ENCODE data around the gene TMEM235. TPM values are rescaled to one million over a fixed set of nuclear protein-coding genes. Genes with fewer than 3 reads are reported as not detected.
"Not testable (repeated sequence)": the region's sequence is repeated elsewhere in the genome, so short reads cannot be mapped to it uniquely, and the experiment has no call there.

Gene TMEM235
- total RNA-seq, 2 donors from 2014 or later = not detected

DNA sequence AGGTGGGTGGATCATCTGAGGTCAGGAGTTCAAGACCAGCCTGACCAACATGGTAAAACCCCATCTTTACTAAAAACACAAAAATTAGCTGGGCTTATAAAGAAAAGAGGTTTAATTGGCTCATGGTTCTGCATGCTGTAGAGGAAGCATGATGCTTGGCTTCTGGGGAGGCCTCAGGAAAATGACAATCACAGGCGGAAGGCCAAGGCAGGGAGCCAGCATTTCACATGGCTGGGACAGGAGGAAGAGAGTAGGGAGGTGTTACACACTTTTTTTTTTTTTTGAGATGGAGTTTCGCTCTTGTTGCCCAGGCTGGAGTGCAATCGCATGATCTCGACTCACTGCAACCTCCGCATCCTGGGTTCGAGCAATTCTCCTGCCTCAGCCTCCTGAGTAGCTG is 3.6 kb downstream of the TMEM235 start:
- intact Hi-C loops (cut with DNase I); DNase-seq (ENCODE audit: low spot score): not testable (repeated sequence)

DNA sequence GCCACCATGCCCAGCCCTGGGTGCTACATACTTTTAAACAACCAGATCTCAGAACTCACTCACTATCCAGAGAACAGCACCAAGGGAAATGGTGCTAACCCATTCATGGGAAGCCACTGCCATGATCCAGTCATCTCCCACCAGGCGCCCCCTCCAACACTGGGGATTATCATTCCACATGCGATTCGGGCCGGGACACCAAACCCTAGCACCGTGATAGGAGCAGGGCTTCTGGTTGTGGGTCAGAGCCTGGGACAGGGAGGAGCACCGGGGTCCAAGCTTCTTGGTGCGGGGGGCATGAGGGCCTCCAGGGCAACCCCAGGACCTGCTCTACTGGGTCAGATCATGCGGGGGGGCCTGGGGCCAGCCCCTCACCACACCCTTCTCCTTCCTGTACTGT is 4.5 kb downstream of the TMEM235 start:
- no peak for DNase-seq (ENCODE audit: low spot score)
- intact Hi-C loops (cut with DNase I) = no loop called here

DNA sequence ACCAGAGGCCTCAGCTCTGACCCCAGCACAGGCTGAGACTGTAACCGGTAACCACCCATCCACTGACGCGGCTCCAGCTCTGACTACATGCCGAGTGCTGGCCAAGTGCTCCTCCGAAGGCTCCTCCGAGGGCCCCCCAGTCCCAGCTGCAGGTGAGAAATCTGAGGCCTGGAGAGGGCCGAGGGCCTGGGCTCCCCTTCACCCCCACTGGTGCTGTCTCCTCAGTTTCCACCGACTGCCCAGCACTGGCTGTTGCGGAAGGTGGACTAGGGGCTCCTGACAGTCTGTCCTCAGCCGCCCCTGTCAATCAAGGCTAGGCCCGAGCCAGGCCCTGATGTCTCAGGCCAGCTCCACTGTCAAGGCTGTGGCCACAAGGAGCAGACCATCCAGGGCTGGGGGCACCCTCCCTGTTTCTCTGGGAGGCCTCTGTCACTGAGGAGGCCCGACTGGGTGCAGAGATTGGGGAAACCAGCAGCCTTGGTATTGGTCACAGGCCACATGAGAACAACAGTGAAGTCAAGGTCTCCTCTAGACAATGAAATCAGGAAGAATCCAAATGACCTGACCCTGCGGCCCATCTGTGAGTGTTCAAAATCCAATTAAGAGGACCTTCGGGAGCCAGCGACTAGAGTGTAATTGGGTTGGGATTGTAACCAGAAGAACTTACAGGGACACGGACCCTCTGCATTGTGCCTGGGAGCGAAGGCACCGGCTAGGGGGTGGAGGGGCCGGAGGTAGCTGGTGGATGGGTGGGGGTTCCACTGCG is 5.1 kb downstream of the TMEM235 start:
- no peak for DNase-seq (ENCODE audit: low spot score)
- intact Hi-C loops (cut with DNase I) = no loop called here

DNA sequence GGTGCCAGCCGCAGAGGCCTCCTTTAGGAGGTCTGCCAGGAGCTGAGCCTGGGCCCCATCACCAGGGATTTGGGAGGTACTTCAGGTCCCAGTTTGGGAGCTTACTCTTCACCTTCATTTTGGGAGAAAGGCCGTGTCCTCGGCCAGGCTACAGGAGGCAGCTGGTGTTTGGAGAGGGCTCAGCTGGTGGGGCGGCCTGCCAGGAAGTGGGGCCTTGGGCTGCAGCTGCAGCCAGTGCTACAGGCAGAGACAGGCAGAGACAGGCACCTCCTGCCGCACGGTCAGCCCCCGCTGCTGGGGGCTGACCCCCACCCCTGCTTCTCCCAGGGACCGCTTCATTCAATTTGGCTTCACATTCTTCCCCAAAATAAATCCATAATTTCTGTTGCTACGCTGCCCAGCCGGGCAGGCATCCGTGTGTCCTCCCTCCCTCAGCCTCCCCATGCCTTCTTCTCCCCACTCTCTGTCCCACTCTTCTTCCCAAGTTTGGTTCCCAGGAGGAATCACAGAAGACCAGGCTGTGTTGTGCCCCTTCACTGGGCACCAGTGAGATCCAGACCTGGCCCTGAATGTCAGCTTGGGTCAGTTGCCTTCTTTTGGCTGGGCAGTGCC is 6.1 kb downstream of the TMEM235 start:
- intact Hi-C loops (cut with DNase I) = no loop called here
- DNase-seq (ENCODE audit: low spot score) = no peak

DNA sequence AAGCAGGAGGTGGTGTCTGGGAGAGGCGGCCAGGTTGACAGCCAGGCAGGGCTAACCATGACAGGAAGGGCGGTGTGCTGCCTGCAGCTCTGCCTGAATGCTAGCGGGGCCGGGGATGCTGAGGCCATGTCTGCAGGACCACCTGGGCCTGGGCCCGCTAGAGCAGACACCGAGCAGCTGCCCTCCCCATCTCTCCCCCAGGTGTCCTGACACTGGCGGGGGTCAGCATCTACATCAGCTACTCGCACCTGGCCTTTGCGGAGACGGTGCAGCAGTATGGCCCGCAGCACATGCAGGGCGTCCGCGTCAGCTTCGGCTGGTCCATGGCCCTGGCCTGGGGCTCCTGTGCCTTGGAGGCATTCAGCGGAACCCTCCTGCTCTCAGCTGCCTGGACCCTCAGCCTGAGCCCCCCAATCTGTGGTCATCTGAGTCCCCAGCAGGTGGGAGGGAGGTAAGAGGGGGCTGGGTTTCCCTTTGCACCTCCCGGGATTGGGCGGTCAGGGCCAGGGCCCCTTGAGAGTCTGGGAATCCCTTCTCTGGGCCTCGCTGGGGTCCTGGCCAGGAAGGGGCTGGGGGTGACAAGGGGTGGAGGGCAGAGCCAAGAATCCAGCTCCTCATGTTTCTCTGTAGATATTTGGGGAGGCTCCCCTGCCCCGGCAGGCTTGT is 7.5 kb downstream of the TMEM235 start:
- no peak for DNase-seq (ENCODE audit: low spot score)
- intact Hi-C loops (cut with DNase I) = no loop called here

DNA sequence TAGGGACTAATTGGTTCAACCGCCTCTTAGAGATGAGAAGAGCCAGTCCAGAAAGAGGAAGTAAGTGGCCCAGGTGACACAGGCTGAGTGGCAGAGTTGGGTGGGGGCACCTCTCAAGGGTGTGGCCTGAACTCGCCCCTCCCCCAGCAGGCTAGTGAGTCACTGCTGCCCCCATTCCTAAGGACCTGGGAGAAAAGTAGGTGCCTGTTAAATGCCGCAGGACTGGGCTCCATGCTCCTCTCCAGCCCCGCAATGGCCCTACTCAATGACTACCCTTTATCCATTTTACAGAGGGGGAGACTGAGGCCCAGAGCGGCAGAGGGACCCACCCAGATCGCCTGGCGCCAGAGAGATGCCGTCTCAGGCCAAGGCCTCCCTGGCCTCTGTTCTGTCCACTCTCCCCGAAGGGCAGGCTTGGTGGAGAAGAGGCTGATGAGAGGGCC is 8.1 kb downstream of the TMEM235 start:
- intact Hi-C loops (cut with DNase I) = no loop called here
- DNase-seq (ENCODE audit: low spot score) = no peak

DNA sequence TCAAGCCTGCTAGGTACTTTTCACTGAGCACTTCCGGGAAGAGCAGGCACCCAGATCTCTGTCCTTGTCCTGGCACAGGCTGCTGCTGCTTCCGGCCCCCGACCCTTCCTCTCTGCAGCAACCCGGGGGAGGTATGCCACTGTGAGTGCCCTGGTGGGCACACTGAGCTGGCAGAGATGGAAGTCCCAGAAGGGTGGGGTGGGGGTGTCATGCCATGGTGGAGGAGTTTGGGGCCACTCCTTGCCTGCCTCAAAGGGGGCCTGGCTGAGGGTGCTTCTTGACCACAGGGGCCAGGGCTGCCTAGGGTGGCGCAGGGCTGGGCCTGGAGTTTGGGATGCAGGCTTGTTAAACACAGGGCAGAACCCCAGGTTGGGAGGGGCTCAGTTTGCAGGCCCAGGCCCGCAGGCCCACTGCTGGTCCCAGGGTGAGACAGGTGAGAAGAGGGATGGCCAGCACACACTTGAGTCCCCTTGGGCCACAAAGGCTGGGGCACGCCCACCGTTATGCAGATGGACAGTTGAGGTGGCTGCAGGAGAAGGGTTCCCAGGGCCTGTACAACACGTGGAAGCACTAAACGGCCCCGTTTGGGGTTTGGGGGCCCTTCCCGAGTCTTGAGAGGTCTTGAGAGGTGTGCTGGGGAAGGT is 8.7 kb downstream of the TMEM235 start:
- intact Hi-C loops (cut with DNase I) = no loop called here
- DNase-seq (ENCODE audit: low spot score) = no peak

DNA sequence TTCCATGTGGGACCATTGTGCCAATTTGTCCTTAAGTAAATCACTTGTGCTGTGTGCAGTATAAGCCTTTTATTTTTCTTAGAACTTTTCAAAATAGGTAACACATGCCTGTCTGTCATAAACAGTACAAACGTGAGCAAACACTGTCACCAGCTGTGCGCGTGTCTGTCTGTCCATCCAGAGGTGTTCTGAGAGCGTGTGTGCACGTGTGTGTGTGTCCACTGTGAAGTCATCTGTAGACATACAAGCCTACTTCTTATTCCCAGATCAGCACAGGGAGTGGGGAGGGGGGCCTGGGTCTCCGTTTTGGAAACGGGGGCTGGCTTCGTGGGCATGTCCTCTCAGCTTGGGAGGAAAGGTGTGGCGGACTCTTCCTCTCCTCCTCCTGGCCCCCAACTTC is 9.4 kb downstream of the TMEM235 start:
- DNase-seq (ENCODE audit: low spot score) = no peak
- intact Hi-C loops (cut with DNase I) = no loop called here

DNA sequence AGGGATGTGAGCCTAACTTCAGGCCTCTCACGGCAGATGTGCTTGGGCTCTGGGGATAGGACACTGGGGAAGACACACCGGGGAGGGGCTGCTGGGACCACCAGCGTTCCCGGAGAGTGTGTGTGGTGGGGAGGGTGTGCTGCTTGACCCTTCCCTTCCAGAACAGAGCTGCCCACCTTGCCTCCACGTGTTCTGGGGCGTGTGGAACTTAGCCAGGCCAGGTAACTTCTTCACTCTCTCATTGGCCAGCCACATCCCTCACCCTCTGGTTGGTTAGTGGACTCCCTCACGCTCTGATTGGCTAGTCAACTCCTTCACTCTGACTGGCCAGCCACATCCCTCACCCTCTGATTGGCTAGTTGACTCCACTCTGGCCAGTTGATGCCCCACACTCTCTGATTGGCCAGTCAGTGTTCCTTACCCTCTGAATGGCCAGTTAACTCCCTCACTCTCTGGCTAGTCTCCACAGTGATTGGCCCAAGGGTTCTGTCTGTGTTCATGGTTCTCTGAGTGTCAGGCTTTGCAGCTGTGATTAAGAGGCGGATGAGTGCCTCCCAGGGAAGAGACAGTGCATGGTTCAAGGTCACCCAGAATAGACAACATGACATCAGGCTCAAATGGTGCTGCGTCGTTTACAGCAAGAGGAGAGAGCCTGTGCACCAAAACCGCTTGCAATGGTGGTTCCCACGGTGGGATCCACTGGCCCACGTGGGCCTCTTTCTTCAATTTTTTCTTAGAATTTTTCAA is 10.0 kb downstream of the TMEM235 start:
- no peak for DNase-seq (ENCODE audit: low spot score)
- intact Hi-C loops (cut with DNase I) = no loop called here

DNA sequence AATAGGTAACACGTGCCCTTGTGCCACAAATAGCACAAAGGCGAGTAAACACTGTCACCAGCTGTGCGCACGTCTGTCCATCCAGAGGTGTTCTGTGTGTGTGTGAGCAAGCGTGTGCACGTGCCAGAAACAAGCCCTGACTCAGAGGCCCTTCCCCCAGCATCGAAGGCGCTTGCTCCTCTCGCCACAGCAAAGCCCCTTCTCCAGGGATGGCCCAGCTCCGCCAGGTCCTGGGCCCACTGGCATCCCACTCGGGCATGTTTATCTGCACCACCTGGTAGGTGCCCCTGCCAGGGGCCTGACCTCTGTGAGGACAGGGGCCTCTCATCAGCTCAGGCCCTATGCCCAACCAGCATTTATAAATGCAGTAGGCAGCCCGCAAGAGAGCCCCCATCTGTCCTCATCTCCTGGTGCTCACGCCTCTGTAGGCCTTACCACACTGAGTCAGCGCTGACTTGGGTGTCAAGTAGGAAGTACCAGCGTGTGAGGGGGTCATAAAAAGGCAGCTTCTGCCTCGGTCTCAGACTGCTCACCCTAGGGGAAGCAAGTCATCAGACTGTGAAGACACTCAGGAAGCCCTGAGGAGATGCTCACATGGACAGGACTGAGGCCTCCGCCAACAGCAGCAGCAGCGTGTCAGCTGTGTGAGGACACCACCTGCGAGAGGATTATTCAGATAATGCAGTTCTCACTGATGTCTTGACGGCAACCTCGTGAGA is 10.8 kb downstream of the TMEM235 start:
- intact Hi-C loops (cut with DNase I) = no loop called here
- no peak for DNase-seq (ENCODE audit: low spot score)

DNA sequence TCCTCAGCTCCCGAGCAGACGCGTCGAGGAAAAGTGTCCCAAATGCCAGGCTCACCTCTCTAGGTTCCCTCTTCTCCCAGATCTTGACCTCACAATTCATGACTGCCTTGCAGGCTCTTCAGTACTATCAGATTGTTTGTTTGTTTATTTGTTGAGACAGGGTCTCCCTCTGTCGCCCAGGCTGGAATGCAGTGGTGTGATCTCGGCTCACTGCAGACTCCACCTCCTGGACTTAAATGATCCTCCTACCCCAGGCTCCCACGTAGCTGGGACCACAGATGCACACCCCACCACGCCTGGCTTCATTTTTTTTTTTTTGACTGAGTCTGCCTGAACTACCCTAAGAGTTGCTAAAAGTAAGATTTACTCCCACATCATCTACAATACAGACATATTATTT is 15.9 kb downstream of the TMEM235 start:
- intact Hi-C loops (cut with DNase I) = no loop called here
- DNase-seq (ENCODE audit: low spot score) = no peak

DNA sequence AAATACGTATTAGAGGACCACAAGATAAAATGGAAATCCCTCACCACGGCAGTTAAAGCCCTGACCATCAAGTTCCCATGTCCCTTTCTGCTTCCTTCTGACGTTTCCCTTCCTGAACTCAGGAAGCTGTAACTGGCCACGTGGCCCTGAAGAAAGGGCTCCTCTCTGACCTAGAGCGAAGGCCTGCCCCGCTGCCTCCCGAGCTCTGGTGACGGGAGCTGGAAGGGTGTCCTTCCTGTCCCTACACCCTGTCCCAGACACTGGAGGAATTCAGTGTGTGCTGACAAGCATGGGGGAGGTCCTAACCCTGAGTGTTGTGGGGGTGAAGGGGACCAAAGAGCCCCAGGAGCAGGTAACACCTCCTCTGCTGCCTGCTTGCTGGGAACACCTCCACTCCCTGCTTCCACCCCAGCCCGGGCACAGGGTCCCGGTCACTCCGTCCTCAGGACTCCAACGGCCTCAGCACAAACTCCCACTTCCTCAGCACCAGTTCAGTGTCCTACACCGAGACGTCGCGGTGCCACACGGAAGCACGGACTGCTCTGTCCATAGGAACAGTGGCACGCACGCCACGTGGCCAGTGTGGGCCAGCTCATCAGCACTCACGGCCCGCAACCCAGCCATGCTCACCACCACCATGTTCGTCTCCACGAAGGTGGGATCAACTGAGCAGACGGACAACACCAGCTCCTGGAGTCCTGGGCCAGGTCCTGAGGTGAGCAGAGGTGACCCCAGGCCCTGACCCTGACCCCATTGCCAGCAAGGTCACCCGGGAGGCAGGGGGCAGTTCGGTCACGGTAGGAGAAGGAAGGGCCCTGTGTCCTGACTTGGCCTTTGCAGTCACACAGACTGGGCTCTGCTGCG is 16.9 kb downstream of the TMEM235 start:
- intact Hi-C loops (cut with DNase I) = no loop called here
- DNase-seq (ENCODE audit: low spot score) = no peak

DNA sequence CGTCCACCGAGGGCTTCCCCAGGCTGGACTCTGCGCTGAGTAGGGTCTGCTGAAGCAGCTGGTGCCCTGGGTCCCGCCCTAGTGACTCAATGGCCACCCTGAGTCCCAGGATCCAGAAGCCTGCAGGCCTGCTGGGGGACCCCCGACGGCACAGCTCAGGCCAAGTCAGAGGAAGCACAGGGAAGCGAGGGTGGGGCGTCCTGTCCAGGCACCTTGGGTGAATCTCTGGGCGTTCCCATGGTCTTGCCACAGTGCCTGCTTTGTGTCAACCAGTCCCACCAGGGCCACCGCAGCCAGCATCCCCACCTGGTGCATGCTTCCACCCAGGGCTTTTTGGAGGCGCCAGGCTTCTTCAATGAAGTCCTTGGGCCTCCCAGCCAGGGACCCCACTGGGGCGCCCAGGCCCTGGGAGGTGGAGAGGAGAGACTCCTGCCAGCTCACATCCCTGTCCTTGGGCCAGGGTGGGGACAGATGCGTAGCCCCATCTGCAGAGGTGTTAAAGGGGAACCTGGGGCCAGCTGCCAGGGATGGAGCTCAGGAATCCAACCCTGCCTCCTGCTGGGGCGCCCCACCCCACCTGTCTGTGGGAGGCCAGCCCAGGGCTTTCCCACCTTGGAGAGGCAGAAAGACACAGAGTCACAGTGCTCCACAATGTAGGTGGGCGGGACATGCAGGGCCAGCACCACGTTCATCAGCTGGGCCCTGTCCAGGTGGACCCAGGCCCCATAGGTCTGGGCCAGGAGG is 17.8 kb downstream of the TMEM235 start:
- intact Hi-C loops (cut with DNase I) = no loop called here

DNA sequence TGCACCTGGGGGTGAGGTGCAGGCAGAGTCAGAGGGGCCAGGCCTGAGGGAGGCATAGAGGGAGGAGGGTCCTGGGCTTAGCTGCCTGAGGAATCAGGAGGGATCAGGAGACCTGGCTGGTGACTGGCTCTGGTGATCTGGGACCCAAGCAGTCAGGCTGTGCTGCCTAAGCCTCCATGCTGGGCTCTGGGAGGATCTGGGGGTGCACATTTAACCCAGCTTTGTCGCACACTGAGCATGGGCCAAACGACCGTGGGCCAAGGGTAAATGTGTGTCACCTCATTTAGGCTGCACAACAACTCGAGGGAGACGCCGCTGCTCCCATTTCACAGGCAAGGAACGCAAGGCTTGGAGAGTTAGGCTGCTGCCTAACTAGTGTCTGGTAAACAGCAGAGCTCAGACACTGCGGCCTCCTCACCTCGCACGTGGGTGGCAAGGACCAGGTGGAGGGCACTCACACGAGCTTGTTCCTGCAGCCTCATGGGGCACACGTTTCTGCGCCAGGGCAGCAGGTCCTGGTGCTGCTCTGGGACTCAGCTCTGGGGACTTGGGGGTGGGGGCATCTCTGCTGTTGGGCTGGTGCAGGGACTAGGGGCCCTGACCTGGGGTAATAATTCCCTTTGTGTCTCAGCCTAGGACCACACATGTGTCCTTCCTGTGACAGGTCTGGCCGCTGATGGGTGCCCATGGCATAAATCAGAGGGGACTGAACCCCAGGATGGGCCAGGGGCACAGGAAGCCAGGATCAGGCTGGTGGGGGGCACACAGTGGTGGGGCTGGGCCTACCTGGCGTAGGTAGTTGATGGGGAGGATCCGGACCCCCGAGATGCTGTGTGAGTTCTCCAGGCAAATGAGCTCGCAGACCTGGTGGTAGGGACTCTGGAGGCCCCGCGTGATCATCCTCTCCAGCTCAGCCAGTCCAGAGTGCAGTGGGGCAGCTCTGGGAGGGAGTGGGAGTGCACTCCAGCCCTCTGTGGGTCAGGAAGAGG is 18.7 kb downstream of the TMEM235 start:
- intact Hi-C loops (cut with DNase I) = loop anchor here (5.0 kb wide), 2 partner anchors 138 to 172 kb away; no protein-coding TSS in a partner anchor
- DNase-seq (ENCODE audit: low spot score) = no peak

More for the DNA sequence above, 17.8 kb downstream of the TMEM235 start:
- DNase-seq (ENCODE audit: low spot score) = no peak

DNA sequence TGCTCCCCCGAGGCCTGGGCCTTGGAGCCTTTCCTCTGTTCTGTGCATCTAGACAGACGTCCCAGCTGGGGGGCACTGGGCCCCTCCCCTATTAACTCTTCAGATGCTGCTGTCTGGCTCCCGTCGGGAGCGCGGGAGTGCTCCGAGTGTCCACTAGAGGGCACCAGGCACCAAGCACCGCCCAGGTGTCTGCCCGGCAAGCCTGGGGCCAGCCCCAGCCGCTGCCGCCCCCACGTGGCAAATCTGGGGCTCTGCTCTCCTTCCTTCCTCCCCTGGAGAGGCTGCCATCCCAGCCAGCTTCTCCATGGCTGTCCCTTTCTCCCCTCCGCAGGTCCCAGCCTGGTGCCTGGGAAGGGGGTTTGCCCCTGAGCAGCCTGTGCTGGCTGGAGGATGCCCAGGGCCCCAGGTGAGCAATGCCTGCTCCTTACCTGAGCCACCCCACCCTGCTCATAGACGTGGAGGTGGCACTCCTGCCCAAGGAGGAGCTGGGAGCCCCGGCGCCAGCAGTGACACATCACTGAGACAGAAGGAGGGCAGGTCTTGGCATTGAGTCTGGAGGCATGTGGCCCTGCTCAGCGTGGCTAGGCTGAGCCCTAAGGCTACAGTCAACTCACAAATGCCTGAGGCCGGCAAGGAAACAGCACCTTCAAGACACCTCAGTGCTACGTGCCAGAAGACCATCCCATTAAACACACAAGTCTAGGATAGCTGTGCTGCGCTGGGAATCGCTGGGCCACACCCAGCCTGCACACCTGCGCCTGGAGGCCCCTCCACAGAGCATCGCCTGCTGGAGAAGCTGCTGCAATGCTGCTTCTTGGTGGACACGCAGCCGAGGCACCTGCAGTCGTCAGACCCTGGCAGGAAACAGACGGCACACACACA is 19.7 kb downstream of the TMEM235 start:
- intact Hi-C loops (cut with DNase I) = loop anchor here (5.0 kb wide), 2 partner anchors 139 to 171 kb away; no protein-coding TSS in a partner anchor
- DNase-seq (ENCODE audit: low spot score) = peak; percentile 96
